DND-41 (cell line): ENCODE measurements around the gene CYB5R2.

Source experiments
- ATAC-seq: fragments of 200-7000 bp; cut with Tn5 transposase; 3 replicates; pipeline ENCODE4 v1.9.1; 2021; ENCODE audit warnings: low read depth; ENCODE audit not compliant: insufficient read depth
- DNase-seq: peaks from one replicate; pipeline ENCODE4 v3.0.0-alpha.2; 2020
- H2AFZ ChIP-seq: 2 replicates; pipeline ENCODE4 v1.6.0; 2012; ENCODE audit warnings: low read depth, low read length
- H3K27ac ChIP-seq: 2 replicates; pipeline ENCODE4 v1.5.1; 2012; ENCODE audit warnings: low read length, inconsistent platforms
- H3K27me3 ChIP-seq: fragments of 200-600 bp; sonication (generic); 2 replicates; pipeline ENCODE4 v1.6.0; 2012; ENCODE audit warnings: low read length, mild to moderate bottlenecking, inconsistent platforms; ENCODE audit not compliant: insufficient read depth, poor library complexity
- H3K36me3 ChIP-seq: 2 replicates; pipeline ENCODE4 v1.5.1; 2012; ENCODE audit warnings: low read length, inconsistent platforms; ENCODE audit not compliant: insufficient read depth
- H3K4me1 ChIP-seq: 2 replicates; pipeline ENCODE4 v1.5.1; 2012; ENCODE audit warnings: mild to moderate bottlenecking, low read length; ENCODE audit not compliant: insufficient read depth
- H3K4me2 ChIP-seq: 2 replicates; pipeline ENCODE4 v1.6.0; 2012; ENCODE audit warnings: mild to moderate bottlenecking, moderate library complexity, low read length, inconsistent platforms; ENCODE audit not compliant: insufficient read depth
- H3K4me3 ChIP-seq, 2 experiments: fragments of 200-600 bp in 1 of 2; shearing (Covaris generic) in 1 of 2; 2 replicates each; pipeline ENCODE4 v1.5.1; 2012 to 2016; ENCODE audit warnings: inconsistent platforms in 2 of 2, low read length in 2 of 2, mild to moderate bottlenecking in 2 of 2, low read depth in 1 of 2, moderate library complexity in 1 of 2
- H3K79me2 ChIP-seq: 2 replicates; pipeline ENCODE4 v1.6.0; 2012; ENCODE audit warnings: low read length, inconsistent platforms; ENCODE audit not compliant: insufficient read depth
- H3K9ac ChIP-seq: 2 replicates; pipeline ENCODE4 v1.6.0; 2012; ENCODE audit warnings: low read depth, mild to moderate bottlenecking, inconsistent platforms, low read length, moderate library complexity
- H3K9me3 ChIP-seq: 2 replicates; pipeline ENCODE4 v1.5.1; 2012; ENCODE audit warnings: low read length, moderate library complexity, mild to moderate bottlenecking, inconsistent platforms; ENCODE audit not compliant: insufficient read depth, severe bottlenecking
- H4K20me1 ChIP-seq: 2 replicates; pipeline ENCODE4 v1.6.0; 2012; ENCODE audit warnings: low read length; ENCODE audit not compliant: insufficient read depth
- CTCF ChIP-seq: IDR thresholded peaks from 2 replicates; pipeline ENCODE4 v1.5.1; 2012; ENCODE audit warnings: borderline replicate concordance, low read length, moderate library complexity, mild to moderate bottlenecking; ENCODE audit not compliant: poor library complexity, severe bottlenecking; ENCODE audit errors: extremely low read depth
- EZH2 ChIP-seq: IDR thresholded peaks from 3 replicates; pipeline ENCODE4 v1.6.1; 2012; ENCODE audit warnings: borderline replicate concordance, low read depth, mild to moderate bottlenecking, moderate library complexity, low read length, inconsistent platforms; ENCODE audit not compliant: severe bottlenecking

Gene CYB5R2

DNA sequence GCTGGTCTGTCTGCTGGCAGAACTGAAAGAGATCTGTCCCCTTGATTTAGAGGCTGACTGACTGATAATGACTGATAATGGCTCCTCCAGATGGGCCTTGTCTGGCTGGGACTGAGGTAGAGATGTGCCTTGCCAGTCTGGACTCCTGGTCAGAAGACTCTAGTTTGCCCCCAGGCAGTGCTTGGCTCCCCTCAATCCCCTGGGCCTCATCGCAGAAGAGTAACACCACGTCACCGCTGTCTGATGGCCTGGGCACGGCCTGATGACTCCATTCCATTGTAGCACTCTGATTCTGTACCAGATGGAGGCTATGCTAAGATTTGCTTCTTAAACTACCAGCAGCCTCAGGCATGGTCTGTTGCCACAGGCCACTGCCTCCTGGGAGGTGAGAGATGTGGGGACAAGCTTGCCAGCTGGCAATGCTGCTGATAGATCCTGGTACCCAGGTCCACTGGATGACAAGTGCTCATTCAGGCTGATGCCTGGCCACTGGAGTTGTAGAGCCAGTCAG is 19.1 kb downstream of the CYB5R2 start:
- DNase-seq, result no peak
- H3K36me3 ChIP-seq, result no peaks in the 10 kb centered on the region
- H3K4me1 ChIP-seq, result no peaks in the 10 kb centered on the region
- no peak overlapping the region for H3K4me2 ChIP-seq
- no peak overlapping the region for H2AFZ ChIP-seq
- no peaks in the 10 kb centered on the region; the same call in 1 of the 2 replicates for H4K20me1 ChIP-seq
- H3K27ac ChIP-seq, result no peak overlapping the region
- no peaks in the 10 kb centered on the region for H3K9me3 ChIP-seq
- H3K79me2 ChIP-seq, result no peaks in the 10 kb centered on the region
- no peak overlapping the region for H3K9ac ChIP-seq
- TF ChIP-seq CTCF (no peak), EZH2 (no peak)
- H3K4me3 ChIP-seq, result no peak overlapping the region
- ATAC-seq, result no peak
- H3K27me3 ChIP-seq, result no peaks in the 10 kb centered on the region

DNA sequence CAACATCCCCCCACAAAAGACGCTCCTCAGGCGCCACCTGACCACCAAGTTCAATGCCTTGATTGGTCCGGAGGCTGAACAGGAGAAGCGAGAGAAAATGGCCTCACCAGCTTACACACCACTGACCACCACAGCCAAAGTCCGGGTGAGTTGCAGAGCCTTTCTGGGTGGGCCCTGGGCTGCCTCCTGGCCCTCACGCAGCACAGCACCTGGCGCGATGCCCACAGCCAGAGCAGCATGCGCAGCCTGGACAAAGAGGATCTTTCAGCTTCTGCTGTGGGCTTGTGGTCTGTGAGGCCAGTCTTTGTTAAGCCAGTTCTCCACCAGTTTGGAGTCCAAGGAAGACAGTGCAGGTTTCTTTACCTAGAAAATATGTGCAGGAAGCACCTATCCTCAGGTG is 21.6 kb downstream of the CYB5R2 start:
- Histone ChIP-seq H3K36me3 (no peaks in the 10 kb centered on the region), H3K79me2 (no peaks in the 10 kb centered on the region), H2AFZ (no peak overlapping the region), H4K20me1 (no peaks in the 10 kb centered on the region; the same call in 1 of the 2 replicates), H3K4me1 (no peaks in the 10 kb centered on the region), H3K4me2 (no peak overlapping the region), H3K27ac (no peak overlapping the region), H3K9me3 (no peaks in the 10 kb centered on the region), H3K9ac (no peak overlapping the region), H3K27me3 (peaks cover 5% of the 10 kb centered on the region), H3K4me3 (no peak overlapping the region)
- DNase-seq, result no peak
- no peak for ATAC-seq
- no peak for TF ChIP-seq EZH2
- TF ChIP-seq CTCF, result no peak

GRCh38 chr11:7651140-7651551 is 22.2 kb downstream of the CYB5R2 start:
- no peaks in the 10 kb centered on the region for H3K36me3 ChIP-seq

More at GRCh38 chr11:7651140-7651551, 22.2 kb downstream of the CYB5R2 start:
- Histone ChIP-seq H3K4me2 (no peak overlapping the region), H4K20me1 (no peaks in the 10 kb centered on the region; the same call in 1 of the 2 replicates), H3K27me3 (peaks cover 5% of the 10 kb centered on the region), H3K9ac (no peak overlapping the region), H2AFZ (no peak overlapping the region), H3K79me2 (no peaks in the 10 kb centered on the region), H3K9me3 (no peaks in the 10 kb centered on the region), H3K4me1 (no peaks in the 10 kb centered on the region), H3K27ac (no peak overlapping the region), H3K4me3 (no peak overlapping the region)
- ATAC-seq (no peak), DNase-seq (no peak)
- TF ChIP-seq EZH2, result no peak
- no peak for TF ChIP-seq CTCF
